COR-L47 (cell line): ENCODE results near the gene SSPN.

Experiments used
- DNase-seq: peaks from one replicate; lab custom pipeline; 2025; lab: John Stamatoyannopoulos, UW

Gene SSPN

DNA sequence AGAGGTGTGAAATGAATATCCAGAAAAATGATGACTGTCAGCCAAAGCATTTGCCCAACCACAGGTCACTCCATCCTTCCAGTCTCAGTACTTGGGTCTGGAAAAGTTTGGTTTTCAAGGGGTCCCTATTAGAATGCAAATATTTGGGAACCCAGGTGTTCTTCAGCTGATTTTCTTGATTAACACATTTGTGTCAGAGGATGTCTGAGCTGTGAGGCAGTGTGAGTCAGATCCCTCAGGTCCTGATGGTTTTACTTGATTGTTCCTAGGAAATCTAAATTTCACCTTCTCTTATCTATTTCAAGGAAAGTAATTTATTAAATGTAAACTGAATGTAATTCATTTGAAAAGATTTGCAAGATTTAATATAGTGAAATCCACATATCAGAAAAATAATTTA lies 71.5 kb downstream of the SSPN start:
- DNase-seq = no peak

GRCh38 chr12:26268841-26269561 lies 73.6 kb downstream of the SSPN start:
- no peak for DNase-seq

DNA sequence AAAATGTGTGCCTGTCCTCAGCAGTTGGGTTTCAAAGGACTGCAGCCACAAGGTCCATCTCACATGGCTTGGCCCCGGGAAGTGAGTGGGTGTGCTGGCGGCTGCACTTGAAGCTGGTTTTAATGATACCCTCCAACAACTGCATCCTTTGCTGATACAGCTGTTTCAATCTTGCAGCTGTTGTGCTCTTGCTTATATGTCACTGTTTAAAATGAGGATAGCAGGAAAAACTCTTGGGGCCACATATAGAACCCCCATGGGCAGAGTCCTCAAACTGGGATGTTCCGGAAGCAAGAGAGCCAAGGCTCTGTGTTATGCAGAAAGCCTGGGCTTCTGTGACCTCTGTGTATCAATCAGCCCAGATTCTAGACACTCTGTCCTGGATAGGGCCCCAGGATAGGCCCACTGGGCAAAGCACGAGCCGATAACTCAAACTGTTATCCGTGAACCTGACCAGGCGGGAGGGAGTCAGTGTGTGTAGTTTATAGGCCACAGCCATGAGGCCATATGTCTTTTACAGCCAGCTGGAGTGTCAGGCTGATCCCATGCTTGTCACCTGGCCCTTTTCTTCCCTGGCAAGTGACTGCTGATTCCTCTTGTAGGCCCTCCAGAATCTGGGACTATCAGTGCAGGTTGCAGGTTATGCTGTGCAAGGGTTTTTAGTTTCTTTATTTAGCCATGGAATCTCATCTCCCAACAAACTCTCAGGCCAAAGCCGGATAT lies 74.3 kb downstream of the SSPN start:
- DNase-seq = no peak

- no peak for DNase-seq
These were observed 75.7 kb downstream of the SSPN start for GRCh38 chr12:26271024-26271423.

DNA sequence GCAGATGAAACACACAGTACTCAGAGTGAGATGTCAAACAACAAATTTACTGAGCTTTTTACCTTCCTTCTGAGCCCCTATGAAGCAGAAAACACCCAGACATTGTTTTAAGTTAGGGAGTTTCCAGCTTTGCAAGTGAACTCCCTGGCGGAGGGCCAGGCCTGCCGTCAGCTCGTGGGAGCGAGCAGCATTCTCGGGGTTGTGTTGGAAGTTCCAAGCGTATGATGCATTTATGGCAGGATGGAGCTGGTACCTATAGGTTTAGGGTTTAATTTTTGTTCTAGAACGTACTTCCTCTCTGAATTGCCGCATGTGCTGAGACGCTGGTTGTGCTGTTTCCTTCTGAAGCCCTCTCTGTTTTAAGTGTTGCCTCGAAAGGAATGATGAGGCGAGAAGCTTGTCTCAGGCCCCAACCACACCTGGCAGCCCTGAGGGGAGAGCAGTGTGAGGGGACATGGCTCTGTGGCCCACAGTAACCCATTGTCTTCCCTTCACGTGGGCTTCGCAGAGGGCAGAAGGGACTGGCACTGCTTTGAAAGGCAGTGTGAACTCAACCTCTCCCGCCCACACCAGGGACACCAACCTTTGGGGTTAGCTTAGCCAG lies 76.6 kb downstream of the SSPN start:
- no peak for DNase-seq

DNA sequence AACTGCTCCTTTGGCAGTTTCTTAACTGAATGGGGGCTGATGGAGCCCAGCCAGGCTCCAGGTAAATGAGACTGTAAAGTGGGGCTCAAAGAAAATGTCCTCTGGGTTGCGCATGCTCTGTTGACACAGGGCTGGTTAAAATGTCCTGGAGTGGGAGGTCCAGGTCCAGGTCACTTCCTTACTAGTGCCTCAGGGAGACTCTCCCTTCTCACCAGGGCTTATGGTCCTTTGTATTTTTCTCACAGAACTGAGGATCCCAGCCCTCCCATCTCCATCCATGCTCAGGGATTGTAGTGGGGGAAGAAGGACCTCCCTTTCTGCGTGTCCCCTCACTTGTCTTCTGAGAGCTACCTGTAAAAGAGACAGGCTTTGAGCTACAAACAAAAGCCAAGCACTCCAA lies 77.5 kb downstream of the SSPN start:
- DNase-seq = no peak

DNA sequence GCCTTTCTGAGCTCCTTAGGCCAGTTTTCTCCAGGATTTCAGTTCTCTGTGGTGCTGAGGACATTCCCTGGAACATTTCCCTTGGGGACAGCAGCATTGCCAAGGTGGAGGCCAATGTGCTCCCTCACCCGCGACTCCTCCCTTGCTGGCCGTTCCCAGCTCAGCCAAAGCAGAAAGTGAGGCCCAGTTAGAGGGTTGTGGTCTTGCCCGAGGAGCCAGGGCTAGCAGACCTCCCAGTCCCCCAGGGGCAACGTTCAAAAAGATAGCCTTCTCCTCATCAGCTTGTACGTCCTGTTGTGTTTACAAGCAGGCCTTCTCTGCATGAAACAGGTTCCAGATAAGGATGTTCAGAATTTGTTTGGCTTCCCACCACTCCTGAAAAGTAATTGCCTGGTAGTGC lies 78.4 kb downstream of the SSPN start:
- DNase-seq = no peak

GRCh38 chr12:26274441-26275312 lies 79.3 kb downstream of the SSPN start:
- DNase-seq = no peak

GRCh38 chr12:26275313-26276131 lies 80.1 kb downstream of the SSPN start:
- no peak for DNase-seq

- DNase-seq = no peak
These were observed 81.3 kb downstream of the SSPN start for GRCh38 chr12:26276709-26277108.

GRCh38 chr12:26277506-26278246 lies 82.3 kb downstream of the SSPN start:
- DNase-seq = no peak

- DNase-seq = no peak
These were observed 82.9 kb downstream of the SSPN start for GRCh38 chr12:26278266-26278665.

GRCh38 chr12:26278666-26279065 lies 83.3 kb downstream of the SSPN start:
- DNase-seq = no peak

DNA sequence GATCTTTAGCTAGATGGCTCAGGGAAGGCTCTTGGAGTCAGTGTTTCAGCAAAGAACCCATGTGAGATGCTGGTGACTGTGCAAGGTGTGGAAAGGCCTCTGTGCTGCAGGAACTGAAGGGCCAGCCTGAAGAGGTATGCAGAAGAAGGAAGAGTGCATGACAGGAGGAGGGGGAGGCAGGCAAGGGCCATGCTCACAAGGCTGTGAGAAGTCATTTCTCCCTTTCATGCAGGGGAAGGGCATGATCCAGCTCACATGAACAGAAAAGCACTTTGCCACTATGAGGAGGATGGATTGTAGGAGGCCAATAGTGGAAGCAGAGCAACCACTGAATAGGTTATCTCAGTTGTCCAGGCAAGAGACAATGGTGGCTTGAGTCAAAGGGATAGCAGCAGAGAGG lies 83.7 kb downstream of the SSPN start:
- no peak for DNase-seq

DNA sequence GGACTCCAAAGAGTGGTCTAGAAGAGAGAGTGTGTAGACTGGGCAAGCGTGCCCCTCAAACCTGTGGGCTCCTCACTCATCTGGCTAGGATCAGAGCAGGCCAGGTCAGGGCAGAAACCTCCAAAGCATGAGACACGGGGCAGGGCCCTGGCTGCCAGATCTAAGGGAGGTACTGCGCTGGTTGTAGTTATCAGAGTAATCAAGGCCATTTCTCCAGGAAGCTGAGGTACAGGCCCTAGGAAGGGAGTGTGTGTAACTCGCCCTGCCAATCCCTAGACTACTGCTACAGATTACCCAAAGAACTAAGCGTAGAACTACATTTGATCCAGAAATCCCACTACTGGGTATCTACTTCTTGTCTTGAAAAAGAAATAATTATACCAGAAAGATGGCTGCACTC lies 84.5 kb downstream of the SSPN start:
- DNase-seq = no peak

DNA sequence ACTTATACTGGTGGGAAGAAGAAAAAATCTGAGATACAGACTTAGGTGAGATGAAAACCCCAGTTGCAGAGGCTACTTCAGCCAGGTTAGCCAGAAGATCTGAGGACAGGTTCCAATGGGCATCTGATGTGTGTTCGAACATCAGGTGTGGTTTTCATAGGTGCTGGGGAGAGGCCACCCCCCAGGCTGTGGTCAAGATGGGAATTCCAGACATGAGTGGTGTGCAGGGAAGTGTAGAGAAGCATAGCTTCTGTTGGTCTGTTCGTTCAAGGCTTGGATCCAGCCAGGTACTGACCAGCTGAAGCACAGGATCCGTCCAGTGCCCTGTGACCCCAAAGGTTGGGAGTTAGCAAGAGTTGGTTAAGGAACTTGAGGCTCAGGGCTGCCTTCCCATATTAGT lies 85.5 kb downstream of the SSPN start:
- DNase-seq = no peak

- DNase-seq = no peak
These were observed 85.9 kb downstream of the SSPN start for GRCh38 chr12:26281320-26281719.

DNA sequence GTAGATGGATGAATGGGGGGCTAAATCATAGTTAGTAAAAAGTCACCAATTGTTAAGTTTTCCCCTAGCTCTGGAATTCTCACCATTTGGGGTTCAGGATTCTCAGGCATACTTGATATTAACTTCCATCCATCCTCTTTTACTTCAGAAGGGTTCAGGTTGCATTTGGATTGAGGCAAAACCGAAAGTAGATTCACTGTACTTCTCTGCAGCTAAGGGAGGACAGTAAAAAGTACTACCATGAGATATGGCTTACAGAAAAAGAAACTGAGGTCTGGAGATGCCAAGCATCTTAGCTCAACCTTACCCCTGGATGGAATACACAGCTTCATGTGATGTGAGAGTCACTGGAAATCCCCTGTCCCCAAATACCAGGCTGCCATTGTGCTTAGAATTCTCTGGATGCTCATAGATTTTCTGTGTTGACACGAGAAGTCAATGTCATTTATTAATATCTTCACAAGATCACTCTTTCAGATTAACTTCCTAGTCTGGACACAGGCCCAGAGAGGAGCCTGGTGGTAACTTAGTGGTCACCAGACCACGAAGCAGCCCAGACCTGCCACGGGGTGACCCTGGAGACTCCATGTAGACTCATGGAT lies 87.1 kb downstream of the SSPN start:
- no peak for DNase-seq

DNA sequence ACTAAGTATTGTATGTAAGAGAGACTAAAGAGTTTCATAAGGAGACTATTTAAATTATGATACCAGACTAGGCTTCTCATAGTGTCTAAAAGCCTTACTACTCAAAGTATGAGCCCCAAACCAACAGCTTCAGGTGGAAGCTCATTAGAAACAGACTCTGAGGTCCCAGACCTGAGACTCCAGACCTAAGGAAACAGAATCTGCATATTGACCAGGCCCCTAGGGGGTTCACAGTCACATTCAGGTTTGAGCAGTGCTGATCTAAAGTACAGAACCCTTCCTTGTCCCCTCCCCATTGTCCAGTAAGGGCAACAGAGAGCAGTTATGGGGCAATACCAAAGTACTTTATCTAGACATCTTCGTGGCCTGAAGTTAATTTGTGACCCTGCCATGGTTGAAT lies 87.7 kb downstream of the SSPN start:
- no peak for DNase-seq

DNA sequence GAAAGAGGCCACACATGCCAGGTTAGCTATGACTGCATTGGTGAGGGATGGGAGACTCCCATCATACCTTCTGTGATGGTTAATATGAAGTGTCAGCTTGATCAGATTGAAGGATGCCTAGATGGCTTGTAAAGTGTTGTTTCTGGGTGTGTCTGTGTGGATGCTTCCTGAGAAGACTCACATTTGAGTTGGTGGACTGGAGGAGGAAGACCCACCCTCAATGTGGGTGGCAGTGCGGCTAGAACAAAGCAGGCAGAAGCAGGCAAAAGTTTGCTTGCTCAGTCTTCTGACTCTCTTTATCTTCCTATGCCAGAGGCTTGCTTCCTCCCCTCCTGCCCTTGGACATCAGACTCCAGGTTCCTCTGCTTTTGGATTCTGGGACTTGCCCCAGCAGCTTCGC lies 88.2 kb downstream of the SSPN start:
- no peak for DNase-seq
